WTC11 (cell line): Measurements from ENCODE around the gene KNSTRN. TPM values are rescaled to one million over a fixed set of nuclear protein-coding genes. Genes with fewer than 3 reads are reported as not detected.

ENCODE experiments used
- ATAC-seq: fragments of 200-7000 bp; cut with Tn5 transposase; 2 replicates; pipeline ENCODE4 v1.10.0; 2021; ENCODE audit warnings: mild to moderate bottlenecking, moderate library complexity
- CTCF ChIA-PET: fragments of 300-600 bp; sonication (Branson Sonifier 250); formaldehyde crosslinking; loops from one replicate; lab custom pipeline; 2021; ENCODE audit warnings: antibody characterized with exemption; lab: Charles Lee
- POLR2A ChIA-PET: fragments of 350-600 bp; sonication (Branson Sonifier 250); formaldehyde crosslinking; loops from one replicate; lab custom pipeline; 2021; ENCODE audit warnings: antibody characterized with exemption; lab: Charles Lee
- DNase-seq: peaks from one replicate; pipeline ENCODE4 v3.0.0; 2021; ENCODE audit warnings: low spot score
- H3K27ac Mint-ChIP-seq: 2 replicates; pipeline ENCODE4 v1.8.0; 2021; ENCODE audit warnings: mixed read lengths
- H3K27me3 Mint-ChIP-seq: 2 replicates; pipeline ENCODE4 v1.8.0; 2021; ENCODE audit warnings: low read depth, mild to moderate bottlenecking, moderate library complexity, mixed read lengths
- H3K36me3 Mint-ChIP-seq: 2 replicates; pipeline ENCODE4 v1.8.0; 2021; ENCODE audit warnings: mixed read lengths
- H3K4me1 Mint-ChIP-seq: 2 replicates; pipeline ENCODE4 v1.8.0; 2022; ENCODE audit warnings: mixed read lengths
- H3K4me3 Mint-ChIP-seq: 2 replicates; pipeline ENCODE4 v1.8.0; 2021; ENCODE audit warnings: mild to moderate bottlenecking, moderate library complexity, mixed read lengths
- H3K9me3 Mint-ChIP-seq: 2 replicates; pipeline ENCODE4 v1.8.0; 2021; ENCODE audit warnings: mixed read lengths
- AFF4 ChIP-seq: sonication (generic); formaldehyde crosslinking; IDR thresholded peaks from 2 replicates; pipeline ENCODE4 v1.8.1; 2023; ENCODE audit warnings: mild to moderate bottlenecking, missing genetic modification reagents, borderline replicate concordance
- ARID4B ChIP-seq: sonication (generic); formaldehyde crosslinking; IDR thresholded peaks from 2 replicates; pipeline ENCODE4 v1.8.0; 2023; ENCODE audit warnings: missing genetic modification reagents, mild to moderate bottlenecking, borderline replicate concordance
- CBFB ChIP-seq: sonication (generic); formaldehyde crosslinking; IDR thresholded peaks from 2 replicates; pipeline ENCODE4 v1.8.1; 2022; ENCODE audit warnings: mild to moderate bottlenecking, low read depth, missing genetic modification reagents
- CDX4 ChIP-seq: fragments of 250-450 bp; sonication (Bioruptor Pico); IDR thresholded peaks from 2 replicates; pipeline ENCODE4 v1.9.0; 2021; ENCODE audit warnings: moderate library complexity, mild to moderate bottlenecking, inconsistent platforms, borderline replicate concordance
- CTCF ChIP-seq: fragments of 200-600 bp; IDR thresholded peaks from 2 replicates; pipeline ENCODE4 v1.8.0; 2022; ENCODE audit warnings: antibody characterized with exemption
- E2F1 ChIP-seq: sonication (generic); formaldehyde crosslinking; IDR thresholded peaks from 2 replicates; pipeline ENCODE4 v1.8.0; 2022; ENCODE audit warnings: mild to moderate bottlenecking, missing genetic modification reagents
- E2F5 ChIP-seq: sonication (generic); formaldehyde crosslinking; IDR thresholded peaks from 2 replicates; pipeline ENCODE4 v1.8.1; 2022; ENCODE audit warnings: mild to moderate bottlenecking, moderate library complexity, missing genetic modification reagents
- ESRRA ChIP-seq: sonication (generic); formaldehyde crosslinking; IDR thresholded peaks from 2 replicates; pipeline ENCODE4 v1.8.1; 2022; ENCODE audit warnings: mild to moderate bottlenecking, missing genetic modification reagents, borderline replicate concordance
- FOXJ3 ChIP-seq: sonication (generic); formaldehyde crosslinking; IDR thresholded peaks from 2 replicates; pipeline ENCODE4 v1.9.0; 2021; ENCODE audit warnings: missing genetic modification reagents, mild to moderate bottlenecking, borderline replicate concordance
- HMGA2 ChIP-seq: fragments of 250-450 bp; sonication (Bioruptor Pico); IDR thresholded peaks from 2 replicates; pipeline ENCODE4 v1.4.0; 2021; ENCODE audit warnings: mild to moderate bottlenecking, moderate library complexity
- JAZF1 ChIP-seq: fragments of 250-450 bp; sonication (Bioruptor Pico); IDR thresholded peaks from 2 replicates; pipeline ENCODE4 v1.9.0; 2021; ENCODE audit warnings: moderate library complexity, mild to moderate bottlenecking, inconsistent platforms
- NFE2L1 ChIP-seq: sonication (generic); formaldehyde crosslinking; IDR thresholded peaks from 2 replicates; pipeline ENCODE4 v1.8.1; 2023; ENCODE audit warnings: missing genetic modification reagents
- SMAD3 ChIP-seq: sonication (generic); formaldehyde crosslinking; IDR thresholded peaks from 2 replicates; pipeline ENCODE4 v1.8.0; 2022; ENCODE audit warnings: missing genetic modification reagents, mild to moderate bottlenecking, borderline replicate concordance
- SMAD4 ChIP-seq: sonication (generic); formaldehyde crosslinking; IDR thresholded peaks from 2 replicates; pipeline ENCODE4 v1.8.0; 2022; ENCODE audit warnings: mild to moderate bottlenecking, missing genetic modification reagents
- TEAD1 ChIP-seq: sonication (generic); formaldehyde crosslinking; IDR thresholded peaks from 2 replicates; pipeline ENCODE4 v1.8.0; 2022; ENCODE audit warnings: mild to moderate bottlenecking, missing genetic modification reagents
- USF1 ChIP-seq: sonication (generic); formaldehyde crosslinking; IDR thresholded peaks from 2 replicates; pipeline ENCODE4 v1.8.0; 2022; ENCODE audit warnings: mild to moderate bottlenecking, missing genetic modification reagents
- ZNF396 ChIP-seq: fragments of 250-450 bp; sonication (Bioruptor Pico); IDR thresholded peaks from 2 replicates; pipeline ENCODE4 v1.8.0; 2021; ENCODE audit warnings: mild to moderate bottlenecking, moderate library complexity, borderline replicate concordance
- total RNA-seq: library from RNA; stranded (reverse); gene quantifications from 3 replicates; pipeline ENCODE4 v1.2.3, GENCODE V29; 2021

The KNSTRN gene
- total RNA-seq, 1 experiment from 2014 or later: 73.4 TPM

GRCh38 chr15:40360015-40360414, 22.5 kb upstream of the KNSTRN start:
- no peak for ATAC-seq
- no peaks in the 10 kb centered on the region for H3K36me3 Mint-ChIP-seq
- H3K27me3 Mint-ChIP-seq: peaks cover 34% of the 10 kb centered on the region
- TF ChIP-seq USF1 (CRISPR knock-in tag) (no peak), NFE2L1 (CRISPR knock-in tag) (no peak), SMAD4 (CRISPR knock-in tag) (no peak), TEAD1 (CRISPR knock-in tag) (no peak), E2F1 (CRISPR knock-in tag) (no peak), CDX4 (no peak)
- no peak overlapping the region for H3K27ac Mint-ChIP-seq
- H3K9me3 Mint-ChIP-seq: no peaks in the 10 kb centered on the region
- ChIA-PET POLR2A (no interaction called here), CTCF (no interaction called here)
- DNase-seq: no peak
- peaks cover 13% of the 10 kb centered on the region for H3K4me1 Mint-ChIP-seq
- 0 out of 2 replicates have a peak overlapping the region, but pooled peaks have one; percentile 78 for H3K4me3 Mint-ChIP-seq

- Mint-ChIP-seq H3K4me3 (no peak overlapping the region), H3K27ac (no peak overlapping the region), H3K27me3 (peaks cover 30% of the 10 kb centered on the region), H3K36me3 (no peaks in the 10 kb centered on the region), H3K4me1 (peaks cover 8% of the 10 kb centered on the region), H3K9me3 (no peaks in the 10 kb centered on the region)
- POLR2A ChIA-PET: no interaction called here
- DNase-seq: no peak
- CTCF ChIA-PET: interaction anchor here (0.6 to 3.1 kb wide), 2 partner anchors 17 to 23 kb away, joined by 4 to 10 read pairs; no protein-coding TSS in a partner anchor
- ATAC-seq: no peak
- no peak for TF ChIP-seq SMAD3 (CRISPR knock-in tag)
- TF ChIP-seq AFF4 (CRISPR knock-in tag): no peak
- TF ChIP-seq CTCF: no peak
- TF ChIP-seq JAZF1 (CRISPR knock-in tag): no peak
- TF ChIP-seq FOXJ3: no peak
- TF ChIP-seq CDX4: no peak
- no peak for TF ChIP-seq ZNF396
- no peak for TF ChIP-seq ESRRA (CRISPR knock-in tag)
- no peak for TF ChIP-seq CBFB (CRISPR knock-in tag)
- TF ChIP-seq E2F5 (CRISPR knock-in tag): no peak
- no peak for TF ChIP-seq ARID4B (CRISPR knock-in tag)
- TF ChIP-seq E2F1 (CRISPR knock-in tag): no peak
- no peak for TF ChIP-seq HMGA2 (CRISPR knock-in tag)
- TF ChIP-seq USF1 (CRISPR knock-in tag): no peak
Measured at GRCh38 chr15:40361640-40362039, 20.9 kb upstream of the KNSTRN start.
